CD4-positive, alpha-beta T cell treated with Interleukin-6 for 4 hours (primary cell): ENCODE measurements around the gene CREB3L2.

ENCODE experiments used
- DNase-seq: peaks from one replicate; pipeline ENCODE4 v3.0.0-alpha.2; 2020; ENCODE audit warnings: mixed read lengths

CREB3L2 gene

DNA sequence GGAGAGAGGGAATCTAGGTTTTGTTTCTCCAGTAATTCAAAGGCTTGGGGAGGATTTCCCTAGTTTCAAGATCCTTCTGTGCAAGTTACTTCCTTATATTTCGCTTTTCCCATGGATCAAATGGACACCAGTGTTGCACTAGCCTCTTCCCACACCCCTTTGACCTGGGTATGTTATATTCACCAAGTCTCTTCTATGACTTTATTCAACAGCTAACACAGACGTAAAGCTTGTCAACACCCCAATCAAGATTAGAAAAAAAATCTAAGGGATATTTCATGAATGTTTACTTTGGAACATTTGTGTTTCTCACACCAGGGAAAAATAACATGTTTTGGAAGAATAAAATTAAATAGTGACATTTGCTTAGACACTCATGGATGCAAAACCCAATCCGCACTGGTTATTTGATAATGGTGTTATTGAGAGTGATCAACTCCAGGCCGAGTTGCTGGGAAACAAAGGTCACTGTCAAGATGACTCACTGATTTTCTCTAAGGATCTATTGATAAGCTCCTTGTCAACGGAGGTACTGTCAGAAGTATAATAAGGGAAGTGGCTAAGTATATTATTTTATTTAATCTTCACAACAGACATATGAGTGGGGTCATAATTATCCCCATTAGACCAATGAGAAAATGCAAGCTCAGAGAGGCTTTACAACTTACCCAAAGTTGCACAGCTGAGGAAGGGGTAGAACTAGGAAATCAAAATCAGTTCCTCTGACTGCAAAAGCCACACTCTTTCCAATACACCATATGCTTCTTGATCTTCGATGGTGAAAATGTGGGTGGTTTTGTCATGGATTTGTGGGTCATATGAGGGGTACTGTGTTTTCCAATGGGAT, 52.2 kb downstream of the CREB3L2 start:
- DNase-seq = no peak

DNA sequence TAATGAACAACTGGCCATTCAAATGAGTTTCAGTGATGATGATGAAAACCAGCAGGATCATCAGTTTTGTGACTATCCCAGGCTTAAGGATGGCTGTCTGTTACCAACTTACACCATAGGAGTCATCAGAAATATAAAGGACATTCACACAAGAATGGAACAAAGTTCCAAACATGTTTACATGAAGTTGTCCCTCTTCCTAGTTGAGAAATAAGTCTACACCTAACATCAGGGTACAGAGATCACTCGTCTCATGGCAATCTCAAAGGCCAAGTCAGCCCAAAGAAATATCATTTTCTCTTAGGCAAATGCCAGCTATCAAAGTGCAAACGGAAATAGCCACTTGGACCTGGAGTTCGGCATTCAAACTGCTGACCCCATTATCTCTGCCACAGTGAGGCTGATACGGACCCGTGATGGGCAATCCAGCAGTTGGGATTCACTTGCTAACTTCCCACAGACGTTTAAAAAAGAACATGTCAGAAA, 53.0 kb downstream of the CREB3L2 start:
- DNase-seq = no peak

DNA sequence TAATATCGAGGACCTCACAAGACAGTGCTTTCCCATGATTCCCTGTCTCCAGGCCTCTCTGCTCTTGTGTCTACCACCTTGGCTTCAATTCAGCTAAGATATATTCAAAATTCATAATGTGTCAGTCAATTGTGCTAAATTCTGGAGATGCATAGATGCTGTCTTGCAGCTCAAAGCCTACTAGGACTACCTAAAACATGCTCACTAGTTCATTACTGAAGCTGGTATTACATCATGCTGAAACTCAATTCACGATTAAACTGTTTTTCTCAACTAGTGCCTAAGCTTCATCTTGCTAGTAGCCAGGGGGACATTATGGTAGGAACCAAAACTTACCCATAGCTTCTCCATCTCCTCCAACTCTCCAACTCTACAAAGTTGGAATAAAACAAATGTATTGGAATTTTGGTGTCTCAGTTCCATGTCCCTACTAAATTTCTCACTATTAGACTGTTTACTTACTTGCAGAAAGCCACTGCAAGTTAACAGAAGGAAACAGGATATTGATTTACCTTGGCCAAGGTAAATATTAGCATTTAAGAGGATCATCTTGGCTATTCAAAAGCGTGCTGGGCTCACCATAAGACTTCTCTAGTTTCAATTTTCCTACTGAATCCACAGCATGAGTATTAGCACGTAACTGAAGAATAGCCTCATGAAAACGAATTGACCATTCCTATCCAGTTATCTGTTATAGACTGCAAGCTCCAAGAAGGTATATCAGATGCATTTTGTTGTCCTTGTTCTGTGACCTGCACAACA, 53.6 kb downstream of the CREB3L2 start:
- no peak for DNase-seq

DNA sequence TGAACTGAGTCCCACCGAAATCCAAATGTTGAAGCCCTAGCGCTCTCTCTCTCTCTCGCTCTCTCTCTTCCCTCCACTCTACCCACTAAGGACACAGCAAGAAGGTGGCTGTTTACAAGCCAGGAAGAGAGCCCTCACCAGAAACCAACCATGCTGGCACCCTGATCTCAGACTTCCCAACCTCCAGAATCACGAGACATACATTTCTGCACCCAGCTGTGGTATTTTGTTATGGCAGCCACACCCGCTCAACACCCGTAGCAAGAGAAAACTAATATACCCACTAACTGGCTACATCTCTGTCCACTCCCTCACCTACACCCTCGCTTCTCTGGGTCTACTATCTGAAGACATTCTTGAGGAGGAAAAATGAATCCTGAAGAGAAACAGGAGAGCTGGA, 54.8 kb downstream of the CREB3L2 start:
- DNase-seq = no peak

DNA sequence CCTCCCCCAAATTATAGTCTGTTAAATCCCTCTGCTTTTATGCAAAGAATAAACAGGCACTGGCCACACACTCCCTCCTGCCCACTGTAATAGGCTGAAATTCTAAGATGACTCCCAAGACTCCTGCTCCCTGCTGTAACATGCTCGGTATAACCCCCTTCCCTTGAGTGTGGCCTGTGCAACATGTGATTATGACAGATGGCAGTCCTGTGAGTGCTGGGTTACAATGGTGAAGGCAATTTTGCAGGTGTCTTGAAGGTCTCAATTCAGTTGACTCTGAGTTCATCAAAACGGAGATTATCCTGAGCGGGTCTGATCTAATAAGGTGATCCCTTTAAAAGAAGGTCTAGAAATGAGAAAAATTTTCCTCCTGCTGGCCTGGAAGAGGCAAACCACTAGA, 55.9 kb downstream of the CREB3L2 start:
- DNase-seq = no peak

GRCh38 chr7:137944168-137944567, 57.7 kb downstream of the CREB3L2 start:
- no peak for DNase-seq

DNA sequence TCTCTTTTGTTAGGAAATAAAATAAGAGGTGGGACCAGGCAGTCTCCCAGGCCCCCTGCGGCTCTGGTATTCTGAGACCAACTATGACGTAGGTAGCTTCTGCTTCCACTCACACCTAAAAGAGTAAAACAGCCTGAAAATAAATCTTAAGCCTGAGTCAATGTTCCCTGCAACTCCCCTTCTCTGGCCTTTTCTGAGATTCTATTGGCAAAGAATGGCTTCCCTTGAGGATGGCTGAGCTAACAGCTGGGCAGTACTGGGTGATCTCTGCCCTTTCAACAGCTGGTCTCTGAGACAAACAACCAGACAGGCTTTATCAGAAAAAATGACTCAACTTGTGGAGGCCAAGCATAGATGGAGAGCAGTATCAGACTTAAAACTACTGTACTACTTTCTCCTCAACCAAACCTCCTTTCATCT, 58.7 kb downstream of the CREB3L2 start:
- no peak for DNase-seq

DNA sequence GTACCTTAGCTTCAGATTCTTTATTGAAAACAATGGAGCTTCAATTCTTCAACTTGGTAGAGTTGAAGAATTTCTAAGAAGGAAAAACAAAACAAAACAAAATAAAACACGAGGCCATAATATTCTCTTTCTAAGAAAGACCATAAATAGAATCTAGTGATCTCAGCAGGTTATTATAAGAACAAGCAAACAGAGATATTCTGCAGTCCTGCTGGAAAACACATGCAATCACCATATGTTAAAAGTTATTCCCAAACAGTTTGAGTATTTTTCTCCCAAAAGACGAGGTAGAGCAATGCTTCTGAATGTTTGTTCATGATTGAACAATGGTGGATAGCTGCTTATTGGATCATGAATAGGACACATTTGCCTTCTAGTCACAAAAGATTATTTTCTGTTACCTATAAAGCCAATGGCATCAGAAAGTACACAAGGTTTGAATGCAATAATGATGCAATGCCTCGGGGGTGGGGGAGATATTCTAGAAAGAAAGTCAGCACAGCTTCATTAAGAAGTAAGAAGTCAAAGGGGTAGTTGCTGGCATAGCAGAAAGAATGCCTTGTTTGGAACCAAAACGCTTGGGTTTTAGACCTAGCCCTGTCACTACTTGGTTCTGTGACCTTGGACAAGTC, 59.3 kb downstream of the CREB3L2 start:
- DNase-seq = no peak

GRCh38 chr7:137940656-137941518, 61.0 kb downstream of the CREB3L2 start:
- DNase-seq = no peak

DNA sequence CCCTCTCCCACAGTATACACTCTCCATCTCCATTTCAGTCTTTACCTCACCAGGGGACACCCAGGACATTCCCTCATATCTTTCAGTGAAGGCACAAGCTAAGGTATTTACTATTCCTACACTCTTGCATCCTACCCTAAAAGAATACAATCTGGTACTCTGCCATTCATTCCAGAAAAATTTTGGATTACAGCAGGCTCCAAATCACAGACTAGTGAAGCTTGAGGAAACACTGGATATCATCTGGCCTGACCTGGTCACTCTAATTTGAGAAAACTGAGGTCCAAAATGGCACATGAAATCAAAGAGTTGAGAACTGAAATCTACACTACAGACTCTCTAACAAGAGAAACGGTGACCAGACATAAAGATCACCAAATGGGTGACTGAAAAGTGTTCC, 61.7 kb downstream of the CREB3L2 start:
- no peak for DNase-seq

DNA sequence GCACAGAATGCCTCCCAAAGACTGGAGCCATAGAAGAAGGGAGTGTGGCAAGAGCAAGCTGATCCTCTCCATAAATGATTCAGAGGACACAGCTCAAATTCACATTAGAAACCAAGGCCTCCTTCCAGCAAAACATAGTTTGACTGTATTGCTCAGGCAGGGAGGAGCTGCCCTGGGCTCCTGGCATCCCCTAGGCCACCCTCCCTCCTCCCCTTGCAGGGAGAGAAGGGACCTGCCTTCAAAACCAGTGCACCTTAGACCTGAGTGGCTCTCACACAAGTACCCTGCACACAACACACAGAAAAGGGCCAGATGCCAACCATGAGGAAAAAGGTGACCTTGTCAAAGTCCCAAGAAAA, 64.7 kb downstream of the CREB3L2 start:
- DNase-seq = no peak

DNA sequence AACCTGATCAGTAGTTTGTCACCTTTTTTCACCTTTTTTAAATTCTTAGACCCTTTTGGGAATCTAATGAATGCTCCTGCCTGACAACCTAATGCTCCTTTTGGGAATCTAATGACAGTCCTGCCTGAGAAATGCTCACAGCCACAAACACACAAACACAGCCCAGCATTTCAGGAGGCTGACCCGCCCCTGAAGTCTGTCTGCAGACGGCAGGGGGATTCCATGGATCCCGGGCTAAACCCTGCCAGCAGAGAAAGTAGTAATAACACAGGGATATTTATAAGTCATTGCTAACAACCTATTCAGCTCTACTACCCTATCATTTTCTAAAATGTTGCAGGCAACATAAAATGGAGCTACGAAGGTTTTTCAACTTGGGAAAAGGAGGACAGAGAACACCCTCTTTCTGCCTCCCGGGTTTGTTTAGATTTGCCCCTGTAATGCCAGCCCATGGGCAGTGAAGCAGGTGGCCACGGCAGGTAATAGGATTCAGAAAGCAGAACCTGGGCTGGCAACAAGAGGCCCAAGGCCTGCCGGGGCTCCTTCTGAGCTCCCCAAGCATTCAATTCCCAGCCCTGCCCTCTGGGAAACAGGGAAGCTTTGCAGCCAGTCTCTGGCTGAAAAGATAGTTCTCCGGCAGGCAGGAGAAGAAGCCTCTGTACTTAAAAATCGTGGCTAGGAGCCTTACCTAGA, 65.2 kb downstream of the CREB3L2 start:
- DNase-seq = no peak

DNA sequence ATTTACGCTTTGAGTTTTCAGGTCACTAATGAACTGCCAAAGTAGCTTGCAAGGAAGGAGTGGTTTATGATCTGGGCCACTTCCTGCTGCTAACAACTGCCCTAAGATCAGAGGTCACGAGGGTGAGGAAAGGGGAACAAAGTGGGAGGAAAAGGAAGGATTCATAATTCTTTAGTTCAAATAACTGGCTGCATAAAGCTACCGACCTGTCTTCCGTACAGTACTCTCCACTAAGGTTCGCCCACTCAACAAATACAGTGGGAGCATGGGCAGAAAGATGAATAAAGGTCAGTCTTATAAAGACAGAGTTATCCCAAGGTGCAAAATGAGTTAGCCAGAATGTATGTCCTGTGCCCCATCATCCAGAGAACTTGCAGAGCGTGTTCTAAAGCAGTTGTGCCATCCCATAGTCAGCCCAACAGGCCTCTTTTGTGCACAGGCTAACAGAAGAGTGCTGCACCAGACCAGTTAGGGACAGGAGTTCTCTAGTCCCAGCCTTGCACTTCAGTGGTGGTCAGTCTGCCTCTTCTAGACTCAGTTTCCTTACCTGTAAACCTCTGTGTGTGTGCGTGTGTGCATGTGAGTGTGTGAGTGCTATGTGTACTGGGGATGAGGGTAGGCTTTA, 65.9 kb downstream of the CREB3L2 start:
- DNase-seq = peak; percentile 19

DNA sequence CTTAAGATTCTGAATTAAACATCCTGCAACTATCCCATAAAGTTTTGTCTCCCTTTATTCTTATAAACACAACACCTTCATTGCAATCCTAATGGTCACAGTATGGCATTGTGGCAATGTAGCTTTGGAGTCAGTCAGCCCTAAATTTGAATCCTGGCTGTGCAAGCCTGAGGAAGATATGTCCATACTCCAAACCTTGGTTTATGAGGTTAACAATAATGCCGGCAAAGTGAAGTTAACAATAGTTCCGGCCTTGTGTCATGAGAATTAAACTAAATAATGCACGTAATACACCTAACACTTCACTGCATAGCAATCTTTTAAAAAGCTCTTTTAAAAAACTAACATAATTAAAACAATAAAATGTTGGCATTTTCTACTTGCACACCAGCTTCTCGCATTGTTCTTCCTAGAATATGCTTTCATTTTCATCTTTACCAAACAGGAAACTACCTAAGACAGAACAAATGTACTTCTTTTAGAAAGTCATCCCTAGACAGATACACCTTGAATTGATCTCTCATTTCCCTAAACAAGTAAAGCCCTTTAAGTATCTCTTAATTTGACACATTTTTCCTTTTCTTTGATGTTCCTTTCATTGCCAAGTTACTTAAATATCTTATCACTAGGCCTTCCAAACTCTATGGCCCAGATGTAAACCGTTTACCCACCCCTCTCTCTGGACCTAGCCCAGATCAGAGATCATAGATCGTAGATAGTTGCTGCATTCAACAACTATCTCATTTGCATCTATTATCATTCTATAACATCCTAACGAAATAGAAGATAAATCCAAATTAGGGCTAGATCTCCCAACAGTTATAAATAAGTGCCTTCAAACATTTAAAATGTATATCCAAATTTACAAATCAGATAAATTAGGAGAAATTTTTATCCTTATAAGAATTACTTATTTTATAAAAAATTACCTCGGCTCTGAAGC, 66.7 kb downstream of the CREB3L2 start:
- DNase-seq = no peak

GRCh38 chr7:137934176-137934826, 67.6 kb downstream of the CREB3L2 start:
- no peak for DNase-seq

- no peak for DNase-seq
Observed at GRCh38 chr7:137933270-137934017, 68.4 kb downstream of the CREB3L2 start.

DNA sequence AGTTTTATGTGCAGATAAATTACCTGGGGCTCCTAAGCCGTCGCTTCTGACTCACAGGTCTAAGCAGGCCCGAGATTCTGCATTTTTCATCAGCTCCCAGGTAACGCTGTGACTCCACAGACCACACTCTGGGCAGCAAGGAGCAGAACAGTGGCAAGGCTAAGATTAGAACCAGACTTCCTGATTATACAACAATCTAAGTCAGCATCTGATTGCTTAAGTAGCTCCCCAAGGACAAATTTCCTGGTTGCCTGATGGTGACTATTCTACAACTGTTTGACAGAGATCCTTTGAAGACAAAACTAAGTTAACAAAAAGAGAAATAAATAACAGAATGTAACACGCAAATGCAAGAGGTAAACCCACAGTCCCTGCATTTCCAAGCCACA, 69.0 kb downstream of the CREB3L2 start:
- no peak for DNase-seq

DNA sequence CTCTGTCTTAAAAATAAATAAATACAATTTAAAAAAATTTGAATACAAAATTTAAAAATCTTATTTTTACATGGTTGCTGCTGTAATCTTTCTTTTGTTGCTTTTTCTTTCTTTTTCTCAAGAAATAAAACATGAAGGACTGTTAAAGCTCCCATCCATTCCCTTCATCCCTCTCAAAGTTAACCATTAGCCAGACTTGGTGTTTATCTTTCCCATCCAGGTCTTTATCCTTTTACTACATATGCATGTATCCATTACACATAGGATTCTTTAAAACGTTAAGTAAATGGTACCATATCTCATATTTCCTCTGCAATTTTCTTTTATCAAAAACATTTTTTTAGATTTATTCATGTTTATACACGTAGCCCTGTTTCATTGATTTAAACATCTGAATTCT, 70.1 kb downstream of the CREB3L2 start:
- no peak for DNase-seq

DNA sequence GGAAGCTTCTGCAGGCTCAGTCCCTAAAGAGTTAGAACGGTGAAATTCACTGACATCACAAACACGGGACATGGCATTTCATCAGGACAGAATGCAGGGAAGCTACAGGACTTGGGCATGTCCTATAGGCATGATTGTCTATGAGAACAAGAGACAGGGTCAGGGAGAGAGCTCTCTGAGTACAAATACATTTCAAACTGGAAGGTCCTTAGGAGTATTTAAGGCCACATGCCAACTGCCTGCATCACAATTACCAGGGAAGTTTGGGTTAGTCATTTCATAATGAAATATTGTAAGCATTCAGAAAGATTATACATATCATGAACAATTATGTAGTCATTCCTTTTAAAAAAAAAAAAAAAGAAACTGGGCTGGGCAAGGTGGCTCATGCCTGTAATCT, 71.3 kb downstream of the CREB3L2 start:
- DNase-seq = no peak
